GM18499 (cell line): Measurements from ENCODE around the gene CUX1.

Experiments
- ATAC-seq: cut with Tn5 transposase; IDR thresholded peaks from one replicate; pipeline ENCODE4 v1.9.1; 2021; ENCODE audit warnings: moderate number of reproducible peaks; ENCODE audit not compliant: insufficient read depth, unreplicated experiment

The CUX1 gene

DNA sequence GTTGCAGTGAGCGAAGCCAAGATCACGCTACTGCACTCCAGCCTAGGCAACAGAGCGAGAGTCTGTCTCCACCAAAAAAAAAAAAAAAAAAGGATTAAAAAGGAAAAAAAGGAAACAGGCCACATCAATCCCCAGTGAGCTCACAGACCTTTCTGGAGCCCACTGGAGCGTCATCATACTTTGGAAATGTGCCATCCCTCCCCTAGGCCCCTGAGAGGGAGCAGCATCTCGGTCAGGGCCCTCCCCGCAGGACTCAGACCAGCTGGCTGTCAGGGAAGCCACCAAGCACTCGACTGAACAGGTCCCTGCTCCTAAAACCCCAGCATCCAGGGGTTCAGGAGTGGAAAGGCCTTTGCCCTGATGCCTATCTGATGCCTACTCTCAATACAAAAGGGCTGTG is 371.3 kb downstream of the CUX1 start:
- no peak for ATAC-seq

DNA sequence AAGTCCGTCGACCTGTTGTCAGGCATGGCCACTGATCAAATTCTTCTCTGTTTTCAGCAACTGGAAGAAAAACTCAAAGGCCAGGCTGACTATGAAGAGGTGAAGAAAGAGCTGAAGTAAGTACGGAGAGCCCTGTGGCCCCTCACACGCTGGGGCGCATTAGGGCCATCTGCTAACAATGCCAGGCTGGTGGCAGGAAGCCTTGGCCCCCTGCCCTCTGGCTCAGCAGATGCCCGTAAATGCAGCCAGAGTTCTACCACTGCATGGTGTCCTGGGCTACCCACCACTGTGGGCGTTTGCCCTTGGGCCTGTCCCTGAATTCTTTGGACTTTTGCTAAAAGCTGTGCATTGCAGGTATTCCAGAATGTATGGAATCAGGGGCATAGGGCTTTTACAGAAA is 372.3 kb downstream of the CUX1 start:
- no peak for ATAC-seq

DNA sequence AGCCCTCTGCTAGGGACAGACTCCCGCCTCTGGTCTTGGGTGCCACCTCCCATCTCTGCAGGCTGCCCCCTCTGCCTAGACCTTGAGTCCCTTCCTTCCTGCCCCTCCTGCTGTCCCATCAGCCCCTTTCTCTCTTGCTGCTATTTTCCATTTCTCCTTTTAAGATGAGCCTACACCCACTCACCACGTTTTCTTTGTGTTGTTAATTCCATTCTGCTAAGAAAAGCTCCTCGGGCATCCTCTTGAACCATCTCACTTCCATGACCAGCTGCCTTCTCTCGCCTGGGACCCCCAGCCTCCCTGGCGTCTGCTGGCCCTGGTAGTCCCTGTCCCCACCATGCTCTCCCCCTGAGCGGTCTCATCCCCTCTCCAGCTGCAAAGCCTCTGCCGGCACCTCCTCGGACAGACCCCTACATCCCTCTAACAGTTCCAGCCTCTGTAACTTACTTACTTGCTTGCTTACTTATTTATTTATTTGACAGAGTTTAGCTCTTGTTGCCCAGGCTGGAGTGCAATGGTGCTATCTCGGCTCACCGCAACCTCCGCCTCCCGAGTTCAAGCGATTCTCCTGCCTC is 373.4 kb downstream of the CUX1 start:
- ATAC-seq = no peak

DNA sequence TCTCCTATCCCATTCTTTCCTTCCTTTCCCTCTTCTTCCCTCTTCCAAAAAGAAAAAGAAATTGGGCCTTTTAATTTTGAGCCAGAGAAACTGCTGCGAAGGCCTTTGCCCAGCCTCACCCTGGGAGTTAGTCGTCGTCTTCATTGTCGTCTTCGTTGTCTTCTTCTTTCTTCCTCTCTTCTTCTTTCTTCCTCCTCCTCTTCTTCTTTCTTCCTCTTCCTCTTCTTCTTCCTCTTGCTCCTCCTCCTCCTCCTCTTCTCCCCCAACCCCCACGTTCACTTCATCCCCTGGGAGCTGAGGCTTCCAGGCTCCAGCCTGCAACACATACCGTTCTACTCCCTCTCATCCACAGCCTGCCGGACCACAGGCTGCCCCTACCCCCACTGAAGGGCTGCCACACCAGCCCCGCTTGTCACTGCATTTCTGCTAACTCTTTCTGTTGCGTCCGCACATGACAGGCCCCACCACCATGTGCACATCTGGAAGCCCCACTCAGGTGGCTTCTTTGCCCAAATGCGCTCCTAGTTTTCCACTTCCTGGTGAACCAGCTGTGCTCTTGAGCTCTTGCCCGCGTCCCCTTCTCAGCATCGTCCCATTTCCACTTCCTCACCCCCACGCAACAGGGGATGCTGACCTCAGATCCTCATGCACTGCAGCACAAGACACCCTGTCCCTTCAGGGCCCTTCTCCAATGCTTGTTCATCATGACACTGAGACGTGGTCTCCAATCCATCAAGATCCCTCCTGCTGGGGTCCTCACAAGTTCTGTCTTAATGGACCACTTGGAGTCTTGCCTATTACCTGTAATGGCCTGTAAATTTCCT is 374.3 kb downstream of the CUX1 start:
- ATAC-seq = no peak

DNA sequence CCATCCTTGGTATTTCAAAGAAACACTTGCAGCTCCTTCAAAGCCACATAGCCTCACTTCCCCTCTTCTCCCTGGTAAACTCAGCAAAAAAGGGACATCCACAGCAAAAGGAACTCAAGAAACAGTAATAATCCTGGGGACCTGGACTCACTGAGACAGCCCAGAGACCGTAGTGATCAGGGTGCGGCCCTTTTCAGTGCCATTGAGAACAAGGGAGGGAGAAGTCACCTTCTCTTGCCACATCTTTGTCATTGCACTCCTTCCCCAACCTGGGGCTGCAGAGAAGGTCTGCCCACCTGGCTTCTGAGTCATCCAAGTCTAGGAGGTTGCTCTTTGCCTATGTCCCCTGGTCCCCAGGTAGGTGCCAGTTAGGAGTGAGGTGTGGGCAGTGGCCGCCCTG is 375.4 kb downstream of the CUX1 start:
- no peak for ATAC-seq

DNA sequence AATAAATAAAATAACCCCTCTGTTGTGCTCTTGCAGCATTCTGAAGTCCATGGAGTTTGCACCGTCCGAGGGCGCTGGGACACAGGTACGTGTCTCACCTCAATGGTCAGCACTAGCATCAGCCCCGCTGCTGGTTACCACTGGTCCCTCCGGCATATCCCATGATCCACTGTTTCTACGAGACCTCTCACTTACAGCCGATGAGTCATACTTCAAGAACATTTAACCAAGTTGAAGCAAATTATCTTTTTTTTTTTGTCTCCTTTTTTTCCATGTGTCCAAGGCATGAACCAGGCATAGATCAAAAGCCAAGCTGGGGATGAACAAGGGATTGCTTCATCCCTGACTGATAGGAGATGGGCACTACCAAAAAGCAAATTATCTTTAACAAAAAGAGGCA is 376.4 kb downstream of the CUX1 start:
- ATAC-seq = no peak

DNA sequence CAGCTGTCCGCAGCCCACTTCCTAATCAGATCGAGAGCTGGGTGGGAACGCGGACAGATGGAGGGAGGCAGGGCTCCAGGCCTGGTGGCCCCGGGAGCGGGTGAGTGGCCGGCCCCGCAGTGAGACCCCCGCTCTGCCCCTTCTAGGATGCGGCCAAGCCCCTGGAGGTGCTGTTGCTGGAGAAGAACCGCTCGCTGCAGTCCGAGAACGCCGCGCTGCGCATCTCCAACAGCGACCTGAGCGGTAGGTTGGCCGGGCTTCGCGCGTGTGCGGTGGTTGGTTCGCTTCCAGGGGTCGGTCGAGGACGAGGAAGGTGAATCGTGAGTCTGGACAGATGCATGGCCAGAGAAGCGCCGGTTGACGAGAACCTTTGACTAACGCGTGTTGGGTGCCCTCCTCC is 377.9 kb downstream of the CUX1 start:
- no peak for ATAC-seq

DNA sequence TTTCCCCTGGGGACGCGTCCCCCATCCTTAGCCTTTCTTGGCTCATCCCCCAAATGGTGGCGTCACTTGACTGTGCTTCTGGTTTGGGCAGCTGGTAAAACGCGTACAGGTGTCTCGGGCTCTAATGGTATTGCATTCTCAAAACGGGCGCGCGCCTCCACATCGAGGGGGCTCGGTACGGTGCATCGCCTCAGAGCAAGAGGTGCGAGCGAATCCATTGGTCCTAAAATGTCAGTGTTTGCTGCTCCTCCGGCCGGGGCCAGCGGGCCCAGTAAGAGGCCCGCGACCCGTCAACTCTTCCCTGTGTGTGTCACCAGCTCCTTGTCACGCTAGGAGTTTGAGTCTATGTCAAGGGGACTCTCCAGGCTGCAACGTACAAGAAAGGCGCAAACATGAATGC is 378.6 kb downstream of the CUX1 start:
- ATAC-seq = no peak

DNA sequence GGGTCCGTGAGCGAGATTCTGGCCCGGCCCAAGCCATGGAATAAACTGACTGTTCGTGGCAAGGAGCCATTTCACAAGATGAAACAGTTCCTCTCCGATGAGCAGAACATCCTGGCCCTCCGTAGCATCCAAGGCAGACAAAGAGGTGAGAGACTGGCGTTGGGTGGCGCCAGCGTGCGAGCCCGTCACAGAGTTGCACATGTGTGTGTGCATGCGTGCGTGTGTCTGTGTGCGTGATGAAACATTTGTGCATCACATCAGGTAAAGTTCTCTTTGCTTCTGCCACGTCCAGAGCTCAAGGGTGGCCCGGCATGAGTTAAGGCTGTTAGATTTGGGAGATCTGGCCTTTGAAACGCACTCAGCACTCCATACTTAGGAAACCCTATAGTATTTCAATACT is 379.7 kb downstream of the CUX1 start:
- ATAC-seq = no peak

DNA sequence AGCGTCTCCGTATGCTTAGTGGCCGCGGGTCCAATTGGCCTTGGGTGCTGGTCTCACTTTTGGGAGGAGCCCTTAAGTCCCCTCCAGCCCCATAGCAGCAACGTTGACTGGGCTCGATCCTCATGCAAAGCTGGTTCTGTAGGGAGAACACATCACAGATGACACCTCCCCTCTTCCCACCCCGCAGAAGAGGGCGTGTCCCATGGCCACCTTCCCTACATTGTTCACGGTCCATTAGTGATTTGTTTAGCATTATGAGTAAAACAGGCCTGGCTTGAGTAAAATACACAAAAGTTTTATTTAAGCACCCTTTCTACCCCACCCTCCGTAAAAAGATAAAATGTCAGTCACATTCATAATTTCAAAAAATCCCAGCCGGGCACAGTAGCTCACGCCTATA is 380.2 kb downstream of the CUX1 start:
- ATAC-seq = no peak

DNA sequence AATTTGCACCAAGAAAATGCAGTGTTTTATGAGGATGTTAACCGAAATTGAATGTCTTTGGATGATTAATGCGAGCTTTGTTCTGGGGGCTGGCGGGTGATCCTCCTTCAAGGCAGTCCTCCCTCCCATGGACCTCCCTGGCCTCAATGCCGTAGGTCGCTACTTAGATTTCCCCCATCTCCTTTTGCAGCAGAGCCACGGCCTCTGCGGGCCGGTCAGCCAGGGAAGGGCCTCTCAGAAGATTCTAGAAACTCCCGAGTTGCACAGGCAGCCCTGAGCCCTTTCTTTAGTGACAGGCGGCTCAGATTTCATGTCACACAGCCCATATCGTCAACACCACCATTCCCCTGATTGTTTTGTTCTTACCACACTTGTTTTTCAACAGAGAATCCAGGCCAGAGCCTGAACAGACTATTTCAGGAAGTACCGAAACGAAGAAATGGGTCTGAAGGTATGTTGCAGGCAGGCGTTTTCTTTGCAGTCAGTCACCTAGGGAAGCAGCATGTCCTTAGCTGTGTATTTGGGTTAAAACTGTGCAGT is 381.1 kb downstream of the CUX1 start:
- ATAC-seq = no peak

DNA sequence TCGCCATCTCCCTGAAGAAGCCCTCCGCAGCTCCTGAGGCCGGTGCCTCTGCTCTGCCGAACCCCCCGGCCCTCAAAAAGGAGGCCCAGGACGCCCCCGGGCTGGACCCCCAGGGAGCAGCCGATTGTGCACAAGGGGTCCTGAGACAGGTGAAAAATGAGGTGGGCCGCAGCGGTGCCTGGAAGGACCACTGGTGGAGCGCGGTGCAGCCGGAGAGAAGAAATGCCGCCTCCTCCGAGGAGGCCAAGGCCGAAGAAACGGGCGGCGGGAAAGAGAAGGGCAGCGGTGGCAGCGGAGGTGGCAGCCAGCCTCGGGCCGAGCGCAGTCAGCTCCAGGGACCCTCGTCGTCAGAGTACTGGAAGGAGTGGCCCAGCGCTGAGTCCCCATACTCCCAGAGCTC is 384.1 kb downstream of the CUX1 start:
- ATAC-seq = no peak

DNA sequence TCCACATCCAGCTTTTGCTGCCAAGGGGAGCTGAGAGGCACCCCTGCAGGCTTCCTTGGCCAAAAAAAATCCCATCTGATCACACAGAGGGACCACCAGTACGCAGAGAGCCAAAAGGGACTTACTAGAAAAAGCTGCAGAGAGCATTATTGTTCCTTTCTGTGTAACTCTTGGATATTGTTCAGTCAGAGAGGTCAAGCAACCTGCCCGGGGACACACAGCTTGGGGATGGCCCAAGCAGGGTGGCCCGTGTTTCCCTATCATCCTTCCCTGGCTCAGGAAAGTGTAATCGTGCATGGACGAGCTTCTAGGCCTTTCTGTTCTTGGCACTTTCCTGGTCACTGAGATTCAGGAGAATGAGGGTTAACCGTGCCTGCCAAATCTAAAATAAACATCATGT is 385.1 kb downstream of the CUX1 start:
- ATAC-seq = no peak

DNA sequence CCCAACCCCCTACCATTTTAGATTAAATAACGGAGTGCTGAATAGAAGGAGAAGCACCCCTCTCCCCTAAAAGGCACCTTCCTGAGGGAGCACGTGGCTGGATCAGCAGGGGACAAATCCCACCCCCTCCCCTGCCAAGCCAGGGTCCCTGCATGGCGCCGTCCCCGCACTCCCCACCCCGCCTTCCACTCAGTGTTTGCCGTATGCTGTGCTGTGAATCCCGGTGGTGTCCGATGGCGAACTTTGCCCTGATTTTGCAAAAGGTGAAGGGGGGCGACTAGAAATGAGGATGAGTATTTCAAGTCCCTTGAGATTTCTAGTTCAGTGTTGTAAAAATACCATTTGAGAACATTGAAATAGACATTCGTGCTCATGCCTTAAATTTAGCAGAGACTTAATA is 385.8 kb downstream of the CUX1 start:
- ATAC-seq = no peak

DNA sequence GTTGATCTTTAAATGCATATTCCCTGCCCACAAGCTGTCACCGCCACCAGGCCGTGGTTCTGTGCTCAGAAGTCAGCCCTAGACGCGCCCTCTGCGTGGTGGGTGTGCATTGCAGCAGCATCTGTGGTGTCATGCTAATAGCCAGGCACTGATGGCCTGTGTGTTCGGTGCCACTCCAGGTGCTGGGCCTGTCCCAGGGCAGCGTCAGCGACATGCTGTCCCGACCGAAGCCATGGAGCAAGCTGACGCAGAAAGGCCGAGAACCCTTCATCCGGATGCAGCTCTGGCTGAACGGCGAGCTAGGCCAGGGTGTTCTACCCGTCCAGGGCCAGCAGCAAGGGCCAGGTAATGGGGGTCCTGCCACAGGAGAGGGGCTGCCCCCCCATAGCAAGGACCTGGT is 386.8 kb downstream of the CUX1 start:
- no peak for ATAC-seq

DNA sequence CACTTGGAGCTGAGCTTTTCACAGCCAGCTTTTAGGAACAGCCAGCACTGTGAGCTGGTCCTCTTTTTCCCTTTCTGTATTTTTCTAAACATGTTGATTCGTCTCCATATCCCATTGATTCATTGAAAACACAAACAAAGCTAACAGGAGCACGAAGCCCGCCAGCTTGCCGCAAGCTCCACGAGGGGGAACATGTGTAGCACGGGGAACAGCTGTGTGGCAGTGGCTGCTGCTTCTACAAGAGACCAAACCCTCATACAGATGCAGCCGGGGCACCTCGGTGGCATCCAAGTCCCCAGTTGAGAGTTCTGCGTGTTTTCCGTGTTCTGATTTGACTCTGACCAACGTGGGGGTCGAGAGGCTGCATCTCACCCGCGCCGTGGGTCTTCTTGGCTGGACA is 388.5 kb downstream of the CUX1 start:
- no peak for ATAC-seq

DNA sequence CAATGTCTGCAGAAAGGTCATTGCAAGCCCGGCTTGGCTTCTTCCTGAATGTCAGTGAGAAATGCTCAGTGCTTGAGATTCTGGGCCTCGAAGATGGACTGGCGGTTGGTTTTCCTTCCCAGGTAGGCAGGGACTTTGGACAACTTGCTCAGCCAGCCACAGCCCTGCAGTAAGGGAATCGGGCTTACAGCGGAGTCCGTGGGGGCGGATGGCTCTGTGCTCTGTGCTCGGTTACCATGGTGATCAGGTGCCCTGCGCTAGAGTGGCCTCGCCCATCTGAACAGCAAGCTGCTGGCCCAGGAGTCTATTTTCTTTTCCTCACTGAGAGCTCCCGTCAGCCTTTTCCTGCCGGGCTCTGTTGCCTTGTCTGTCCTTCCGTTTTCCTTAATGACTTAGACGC is 391.4 kb downstream of the CUX1 start:
- no peak for ATAC-seq

DNA sequence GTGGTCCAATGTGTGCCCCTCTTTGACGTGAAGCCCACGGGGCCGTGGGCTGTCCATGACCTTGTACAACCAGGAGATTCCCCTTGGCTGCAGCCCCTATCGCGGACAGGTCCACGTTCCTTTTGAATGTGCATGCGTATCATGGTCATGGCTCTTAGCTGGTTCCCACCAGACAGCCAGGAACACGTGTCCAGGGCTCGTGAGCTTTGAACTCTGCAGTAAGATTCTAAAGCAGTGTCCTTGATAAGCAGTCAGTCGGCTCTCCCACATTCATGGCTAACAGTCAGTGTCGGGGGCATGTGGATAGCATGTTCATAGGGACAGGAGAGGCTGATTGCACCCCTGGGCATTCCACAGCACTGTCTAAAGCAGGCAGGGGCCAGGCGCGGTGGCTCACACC is 393.4 kb downstream of the CUX1 start:
- ATAC-seq = no peak

DNA sequence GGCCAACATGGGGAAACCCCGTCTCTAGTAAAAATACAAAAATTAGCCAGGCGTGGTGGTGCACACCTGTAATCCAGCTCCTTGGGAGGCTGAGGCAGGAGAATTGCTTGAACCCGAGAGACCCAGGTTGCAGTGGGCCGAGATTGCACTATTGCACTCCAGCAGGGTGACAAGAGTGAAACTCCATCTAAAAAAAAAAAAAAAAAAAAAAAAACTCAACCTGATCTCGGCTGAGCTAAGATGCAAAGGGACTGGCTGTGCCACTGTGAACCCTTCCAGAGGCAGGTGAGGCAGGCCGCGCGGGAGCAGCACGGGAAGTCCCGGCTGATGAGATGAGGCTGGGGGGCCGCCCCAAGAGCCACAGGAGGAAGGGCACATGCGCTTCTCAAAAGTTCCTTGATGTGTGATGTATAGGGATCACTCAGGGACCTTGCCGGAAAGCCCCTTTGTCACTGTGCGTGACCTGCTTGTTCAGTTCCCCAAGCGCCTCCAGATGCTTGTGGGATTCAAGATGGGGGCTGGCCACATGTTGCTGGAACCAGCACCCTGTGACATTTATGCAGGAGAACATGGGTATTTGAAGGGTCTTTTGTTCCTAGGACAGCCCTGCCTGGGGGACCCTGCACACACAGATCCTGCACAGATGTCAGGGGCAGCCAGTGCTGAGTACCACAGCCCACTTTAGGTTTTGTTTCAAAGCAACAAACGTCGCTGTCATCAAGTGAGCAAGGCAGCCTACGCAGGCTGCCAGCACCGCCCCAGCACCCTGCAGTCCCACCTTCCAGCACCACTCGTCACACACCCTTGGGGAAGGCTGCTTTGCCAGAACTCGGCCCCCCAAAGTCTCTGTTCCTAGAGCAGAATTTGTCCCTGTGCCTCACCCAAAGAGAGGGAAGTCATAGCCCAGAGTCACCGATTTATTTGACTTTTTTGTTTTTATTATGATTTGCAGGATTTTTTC is 394.4 kb downstream of the CUX1 start:
- ATAC-seq = peak; percentile 52

DNA sequence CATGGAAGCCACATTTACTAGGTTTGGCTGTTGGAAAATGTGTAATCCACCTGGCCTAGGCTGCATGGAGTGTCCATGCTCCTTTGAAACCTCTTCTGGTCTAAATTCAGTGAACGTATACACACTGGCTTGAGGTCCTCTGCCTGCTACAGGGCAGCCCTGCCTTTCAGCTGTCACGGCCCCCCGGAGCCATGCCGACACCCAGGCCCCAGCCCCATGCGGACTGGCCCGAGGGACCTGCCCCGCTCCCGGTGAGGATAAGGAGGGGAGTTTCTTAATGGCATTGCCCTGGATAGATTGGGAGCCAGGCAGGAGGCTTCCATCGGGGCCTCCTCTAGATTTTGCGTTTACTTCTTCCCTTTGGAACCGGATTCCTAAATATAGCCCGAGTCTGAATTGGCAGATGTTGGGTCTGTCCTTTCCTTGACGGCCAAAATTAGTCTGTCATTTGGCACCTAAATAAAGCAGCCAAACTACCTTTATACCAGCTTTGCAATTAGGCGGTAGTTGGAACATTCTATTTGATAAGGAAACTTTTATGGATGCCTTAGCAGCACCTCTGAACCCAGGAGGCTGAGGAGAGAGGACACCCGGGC is 397.1 kb downstream of the CUX1 start:
- ATAC-seq = no peak

DNA sequence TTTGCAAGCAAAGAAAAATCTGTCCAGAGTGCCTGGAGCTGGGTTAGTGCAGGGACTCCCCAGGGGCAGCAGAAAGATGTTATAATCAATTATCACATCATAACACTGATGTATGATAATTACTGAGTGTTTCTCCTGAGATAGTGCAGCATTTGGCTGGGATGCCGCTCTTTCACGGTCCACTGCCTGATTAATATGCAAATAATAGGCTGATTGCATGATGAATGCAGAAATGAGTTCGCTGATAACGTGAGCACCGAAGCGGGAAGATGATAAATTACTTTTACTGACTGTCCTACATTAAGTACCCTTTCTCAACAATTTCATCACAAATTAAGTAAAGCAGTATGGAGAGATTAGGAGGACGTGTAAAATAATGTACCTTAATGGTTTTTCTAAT is 397.8 kb downstream of the CUX1 start:
- ATAC-seq = no peak
